Measurements from ENCODE around the gene MRPL34. TPM values are rescaled to one million over a fixed set of nuclear protein-coding genes. Genes with fewer than 3 reads are reported as not detected.

MRPL34 gene
- total RNA-seq, 1 donor from 2014 or later: 125 TPM

- peaks cover 5% of the 10 kb centered on the region for H3K36me3 ChIP-seq (ENCODE audit: control insufficient read depth, insufficient read depth, low read length)
- TF ChIP-seq, protein P1, sequence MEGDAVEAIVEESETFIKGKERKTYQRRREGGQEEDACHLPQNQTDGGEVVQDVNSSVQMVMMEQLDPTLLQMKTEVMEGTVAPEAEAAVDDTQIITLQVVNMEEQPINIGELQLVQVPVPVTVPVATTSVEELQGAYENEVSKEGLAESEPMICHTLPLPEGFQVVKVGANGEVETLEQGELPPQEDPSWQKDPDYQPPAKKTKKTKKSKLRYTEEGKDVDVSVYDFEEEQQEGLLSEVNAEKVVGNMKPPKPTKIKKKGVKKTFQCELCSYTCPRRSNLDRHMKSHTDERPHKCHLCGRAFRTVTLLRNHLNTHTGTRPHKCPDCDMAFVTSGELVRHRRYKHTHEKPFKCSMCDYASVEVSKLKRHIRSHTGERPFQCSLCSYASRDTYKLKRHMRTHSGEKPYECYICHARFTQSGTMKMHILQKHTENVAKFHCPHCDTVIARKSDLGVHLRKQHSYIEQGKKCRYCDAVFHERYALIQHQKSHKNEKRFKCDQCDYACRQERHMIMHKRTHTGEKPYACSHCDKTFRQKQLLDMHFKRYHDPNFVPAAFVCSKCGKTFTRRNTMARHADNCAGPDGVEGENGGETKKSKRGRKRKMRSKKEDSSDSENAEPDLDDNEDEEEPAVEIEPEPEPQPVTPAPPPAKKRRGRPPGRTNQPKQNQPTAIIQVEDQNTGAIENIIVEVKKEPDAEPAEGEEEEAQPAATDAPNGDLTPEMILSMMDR (IDR thresholded peaks at IDR 0.05; ENCODE audit: insufficient read depth, low read length, poor library complexity, severe bottlenecking): no peak
Observed at GRCh38 chr19:17318966-17319365, 13.3 kb downstream of the MRPL34 start.

GRCh38 chr19:17319473-17320238 is 14.0 kb downstream of the MRPL34 start:
- DNase-seq (ENCODE audit: low read depth): no peak
- TF ChIP-seq, protein P1 (IDR thresholded peaks at IDR 0.05; ENCODE audit: insufficient read depth, low read length, poor library complexity, severe bottlenecking): no peak
- Histone ChIP-seq H3K27me3 (ENCODE audit: control insufficient read depth, insufficient read depth, low read length) (no peaks in the 10 kb centered on the region), H3K4me3 (ENCODE audit: low read depth, low read length) (no peak overlapping the region), H3K36me3 (ENCODE audit: control insufficient read depth, insufficient read depth, low read length) (peaks cover 4% of the 10 kb centered on the region)

More at GRCh38 chr19:17318966-17319365, 13.3 kb downstream of the MRPL34 start:
- no peak for DNase-seq (ENCODE audit: low read depth)
- no peak overlapping the region for H3K4me3 ChIP-seq (ENCODE audit: low read depth, low read length)
- H3K27me3 ChIP-seq (ENCODE audit: control insufficient read depth, insufficient read depth, low read length): no peaks in the 10 kb centered on the region

DNA sequence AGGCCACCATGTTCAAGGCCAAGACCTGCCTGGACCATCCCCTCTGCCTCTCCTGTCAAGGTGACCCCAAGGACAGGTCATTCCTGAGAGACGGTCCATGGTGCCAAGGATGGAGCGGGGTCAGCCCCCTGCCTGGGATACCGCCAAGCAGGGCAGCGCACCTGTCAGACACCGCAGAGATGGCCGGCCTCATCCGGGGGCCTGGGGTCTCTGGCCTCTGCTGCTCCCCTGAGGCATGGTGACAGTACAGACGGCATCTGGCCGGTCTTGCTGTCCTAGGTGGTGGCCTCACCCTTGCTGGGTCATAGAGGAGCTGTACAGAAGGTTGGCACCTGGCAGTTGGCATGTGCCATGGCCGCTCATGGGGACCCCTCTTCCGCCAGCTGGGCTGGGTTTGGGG is 14.8 kb downstream of the MRPL34 start:
- H3K27me3 ChIP-seq (ENCODE audit: control insufficient read depth, insufficient read depth, low read length): no peaks in the 10 kb centered on the region
- TF ChIP-seq, protein P1 (IDR thresholded peaks at IDR 0.05; ENCODE audit: insufficient read depth, low read length, poor library complexity, severe bottlenecking): no peak
- no peak for DNase-seq (ENCODE audit: low read depth)
- H3K36me3 ChIP-seq (ENCODE audit: control insufficient read depth, insufficient read depth, low read length): peaks cover 4% of the 10 kb centered on the region
- H3K4me3 ChIP-seq (ENCODE audit: low read depth, low read length): no peak overlapping the region

DNA sequence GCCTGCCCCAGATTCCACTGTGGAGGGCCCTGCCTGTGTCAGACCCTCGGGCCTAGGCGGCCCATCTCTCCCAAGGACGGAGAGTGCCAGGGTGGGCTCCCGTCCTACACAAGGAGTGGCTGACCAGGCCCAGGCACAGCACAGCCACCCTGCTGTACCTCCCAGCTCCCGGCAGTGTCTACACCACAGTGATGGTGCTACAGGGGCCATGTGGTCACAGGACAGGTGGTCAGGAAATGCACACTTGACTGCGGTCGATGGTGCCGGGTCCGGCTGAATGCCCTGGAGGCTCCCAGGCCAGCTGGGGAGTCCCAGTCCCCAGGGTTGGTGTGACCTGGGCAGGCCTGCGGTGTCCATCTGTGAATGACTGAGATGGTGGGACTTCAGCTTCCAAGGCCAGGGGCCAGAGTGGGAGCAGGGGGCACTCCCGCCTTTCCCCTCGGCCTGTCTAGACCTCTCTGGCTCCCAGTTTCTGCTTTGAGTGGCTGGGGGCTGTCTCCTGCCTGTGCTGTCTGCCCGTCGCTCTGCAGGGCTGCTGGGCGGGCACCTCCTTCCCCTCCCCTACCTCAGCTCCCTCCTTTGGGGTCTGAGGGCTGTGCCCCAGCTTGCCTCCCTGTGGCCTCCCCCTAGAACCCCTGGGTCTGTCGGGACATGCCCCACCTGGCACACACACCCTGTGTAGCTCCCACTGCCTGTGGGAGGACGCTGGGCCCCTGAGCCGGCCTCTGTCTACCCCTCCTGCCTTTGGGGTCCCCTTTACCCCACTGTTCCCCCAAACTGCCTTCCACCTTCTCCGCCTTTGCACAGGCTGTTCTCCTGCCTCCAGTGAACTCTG is 16.2 kb downstream of the MRPL34 start:
- H3K27me3 ChIP-seq (ENCODE audit: control insufficient read depth, insufficient read depth, low read length): no peaks in the 10 kb centered on the region
- H3K36me3 ChIP-seq (ENCODE audit: control insufficient read depth, insufficient read depth, low read length): peaks cover 4% of the 10 kb centered on the region
- no peak for DNase-seq (ENCODE audit: low read depth)
- TF ChIP-seq, protein P1 (IDR thresholded peaks at IDR 0.05; ENCODE audit: insufficient read depth, low read length, poor library complexity, severe bottlenecking): no peak
- no peak overlapping the region for H3K4me3 ChIP-seq (ENCODE audit: low read depth, low read length)

GRCh38 chr19:17322854-17323253 is 17.2 kb downstream of the MRPL34 start:
- TF ChIP-seq, protein P1 (IDR thresholded peaks at IDR 0.05; ENCODE audit: insufficient read depth, low read length, poor library complexity, severe bottlenecking): no peak
- no peak for DNase-seq (ENCODE audit: low read depth)
- Histone ChIP-seq H3K4me3 (ENCODE audit: low read depth, low read length) (no peak overlapping the region), H3K36me3 (ENCODE audit: control insufficient read depth, insufficient read depth, low read length) (peaks cover 4% of the 10 kb centered on the region), H3K27me3 (ENCODE audit: control insufficient read depth, insufficient read depth, low read length) (no peaks in the 10 kb centered on the region)
